HepG2 (cell line): ENCODE measurements around the gene MSMO1. TPM values are rescaled to one million over a fixed set of nuclear protein-coding genes. Genes with fewer than 3 reads are reported as not detected.

Source experiments
- GATA4 ChIP-seq: sonication (generic); IDR thresholded peaks from 2 replicates; pipeline ENCODE4 v1.6.1; 2016; ENCODE audit warnings: antibody characterized with exemption, low read depth, borderline replicate concordance
- GATAD2A ChIP-seq: IDR thresholded peaks from 2 replicates; pipeline ENCODE4 v1.6.1; 2016
- KLF16 ChIP-seq, 2 experiments: sonication (generic) in 1 of 2; formaldehyde crosslinking in 1 of 2; IDR thresholded peaks; 2 replicates each; pipeline versions ENCODE4 v1.6.1 to v1.8.0; 2016 to 2023; ENCODE audit warnings: missing genetic modification reagents in 2 of 2, missing compliant biosample characterization in 1 of 2
- MAFK ChIP-seq, 2 experiments: IDR thresholded peaks in 1 of 2; conservative IDR thresholded peaks in 1 of 2; 2 replicates each; pipeline ENCODE4 v1.6.1; 2011; ENCODE audit warnings: improper control_type of control experiment in 2 of 2, low read length in 2 of 2
- ZBTB1 ChIP-seq: sonication (generic); formaldehyde crosslinking; IDR thresholded peaks from 2 replicates; pipeline ENCODE4 v1.4.0; 2020; ENCODE audit warnings: missing genetic modification reagents, borderline replicate concordance
- ZKSCAN8 ChIP-seq: IDR thresholded peaks from 2 replicates; pipeline ENCODE4 v1.6.1; 2016; ENCODE audit warnings: borderline replicate concordance, missing genetic modification reagents, missing compliant biosample characterization
- ZNF24 ChIP-seq: fragments of 450-650 bp; IDR thresholded peaks from 2 replicates; pipeline ENCODE4 v1.6.1; 2017; ENCODE audit warnings: antibody characterized with exemption, mild to moderate bottlenecking
- ZNF367 ChIP-seq: sonication (generic); formaldehyde crosslinking; IDR thresholded peaks from 2 replicates; pipeline ENCODE4 v1.4.0; 2020; ENCODE audit warnings: missing genetic modification reagents, borderline replicate concordance
- ZNF670 ChIP-seq: sonication (generic); formaldehyde crosslinking; IDR thresholded peaks from 2 replicates; pipeline ENCODE4 v1.8.0; 2022; ENCODE audit warnings: mild to moderate bottlenecking, missing genetic modification reagents, borderline replicate concordance
- polyA plus RNA-seq, 8 experiments: library from polyadenylated mRNA; depleted of rRNA in 3 of 8; stranded (reverse) in 7 of 8; unstranded in 1 of 8; fragments of >200 nt; fragmentation: Illumina TruSeq in 4 of 8; extraction: Trizol in 4 of 8; gene quantifications; 2 replicates each; pipeline versions ENCODE4 v1.2.1 to v1.2.3, GENCODE V29; 2011 to 2016; ENCODE audit warnings: low read depth in 4 of 8, missing spikeins in 1 of 8, mixed read lengths in 1 of 8; ENCODE audit not compliant: insufficient read depth in 1 of 8
- total RNA-seq, 5 experiments: library from RNA; depleted of rRNA; stranded (reverse); fragments of >200 nt; fragmentation: Illumina TruSeq; extraction: Trizol; gene quantifications; 2 replicates each; pipeline ENCODE4 v1.2.3, GENCODE V29; 2016; ENCODE audit warnings: low read depth in 1 of 5
- TF ChIP-seq, protein P1 (sequence below): sonication (generic); formaldehyde crosslinking; IDR thresholded peaks from 2 replicates; pipeline ENCODE4 v1.5.1; 2020; ENCODE audit warnings: mild to moderate bottlenecking, missing genetic modification reagents
- TF ChIP-seq, protein P2 (sequence below): IDR thresholded peaks from 2 replicates; pipeline ENCODE4 v1.6.1; 2016; ENCODE audit warnings: low read depth, missing genetic modification reagents, missing compliant biosample characterization
- TF ChIP-seq, protein P3 (sequence below): sonication (generic); formaldehyde crosslinking; IDR thresholded peaks from 2 replicates; pipeline ENCODE4 v1.4.0; 2020; ENCODE audit warnings: missing genetic modification reagents
- TF ChIP-seq, protein P4 (sequence below): sonication (generic); formaldehyde crosslinking; IDR thresholded peaks from 2 replicates; pipeline ENCODE4 v1.4.0; 2020; ENCODE audit warnings: missing genetic modification reagents

The MSMO1 gene
- total and polyA plus RNA-seq, 2 of the 13 experiments (the other 11 are each of a cell fraction or from before 2014, with no cell fraction given) = 98.1 to 216 TPM

DNA sequence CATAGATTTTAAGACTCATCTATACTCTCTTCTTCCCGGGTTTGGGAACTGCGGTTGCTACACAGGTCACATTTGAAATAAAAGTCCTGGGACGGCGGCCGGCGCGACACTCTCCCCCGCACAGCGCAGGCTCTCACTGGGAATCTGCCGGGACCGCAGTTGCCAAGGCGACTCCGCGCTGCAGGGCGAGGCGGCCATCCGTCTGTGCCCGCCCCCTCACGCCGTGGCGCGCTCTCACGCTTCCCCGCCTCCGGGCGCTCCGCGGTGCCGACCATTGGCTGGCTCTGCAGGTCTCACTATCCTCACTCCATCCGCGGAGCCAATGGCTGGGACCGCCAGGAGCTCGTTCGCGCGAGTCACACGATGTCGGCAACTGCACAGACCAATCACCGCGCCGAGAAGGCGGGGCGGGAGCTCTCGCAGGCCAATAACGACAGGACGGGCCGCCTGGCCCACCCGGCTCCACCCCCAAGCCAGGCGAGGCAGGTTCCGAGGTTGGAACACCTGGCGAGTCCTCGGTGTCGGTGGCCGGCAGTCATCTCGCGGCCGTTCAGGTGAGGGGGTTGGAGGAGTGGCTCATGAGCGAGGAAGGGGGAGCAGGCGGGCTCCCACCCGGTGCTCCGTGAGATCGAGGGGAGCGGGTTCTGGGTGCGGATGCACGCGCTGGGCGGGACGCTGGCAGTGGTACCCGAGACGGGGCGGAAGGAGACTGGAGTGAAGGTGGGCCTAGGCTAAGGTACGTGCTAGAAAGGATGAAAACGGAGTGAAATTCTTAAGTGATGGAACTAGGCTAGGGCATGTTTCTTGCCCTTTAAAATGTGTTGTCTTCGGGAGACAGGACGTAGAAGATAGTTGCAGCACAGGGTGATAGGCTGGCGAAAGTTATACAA, at the start of gene MSMO1 (continued):
- TF ChIP-seq, protein P1, sequence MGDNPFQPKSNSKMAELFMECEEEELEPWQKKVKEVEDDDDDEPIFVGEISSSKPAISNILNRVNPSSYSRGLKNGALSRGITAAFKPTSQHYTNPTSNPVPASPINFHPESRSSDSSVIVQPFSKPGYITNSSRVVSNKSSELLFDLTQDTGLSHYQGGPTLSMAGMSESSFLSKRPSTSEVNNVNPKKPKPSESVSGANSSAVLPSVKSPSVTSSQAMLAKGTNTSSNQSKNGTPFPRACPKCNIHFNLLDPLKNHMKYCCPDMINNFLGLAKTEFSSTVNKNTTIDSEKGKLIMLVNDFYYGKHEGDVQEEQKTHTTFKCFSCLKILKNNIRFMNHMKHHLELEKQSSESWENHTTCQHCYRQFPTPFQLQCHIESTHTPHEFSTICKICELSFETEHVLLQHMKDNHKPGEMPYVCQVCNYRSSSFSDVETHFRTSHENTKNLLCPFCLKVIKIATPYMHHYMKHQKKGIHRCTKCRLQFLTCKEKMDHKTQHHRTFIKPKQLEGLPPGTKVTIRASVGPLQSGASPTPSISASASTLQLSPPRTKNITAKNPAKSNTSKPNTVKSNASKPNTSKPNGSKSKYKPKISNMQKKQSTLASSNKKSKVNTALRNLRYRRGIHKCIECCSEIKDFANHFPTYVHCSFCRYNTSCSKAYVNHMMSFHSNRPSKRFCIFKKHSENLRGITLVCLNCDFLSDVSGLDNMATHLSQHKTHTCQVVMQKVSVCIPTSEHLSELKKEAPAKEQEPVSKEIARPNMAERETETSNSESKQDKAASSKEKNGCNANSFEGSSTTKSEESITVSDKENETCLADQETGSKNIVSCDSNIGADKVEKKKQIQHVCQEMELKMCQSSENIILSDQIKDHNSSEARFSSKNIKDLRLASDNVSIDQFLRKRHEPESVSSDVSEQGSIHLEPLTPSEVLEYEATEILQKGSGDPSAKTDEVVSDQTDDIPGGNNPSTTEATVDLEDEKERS (CRISPR knock-in tag) = peak; percentile 85
- TF ChIP-seq, protein P2, sequence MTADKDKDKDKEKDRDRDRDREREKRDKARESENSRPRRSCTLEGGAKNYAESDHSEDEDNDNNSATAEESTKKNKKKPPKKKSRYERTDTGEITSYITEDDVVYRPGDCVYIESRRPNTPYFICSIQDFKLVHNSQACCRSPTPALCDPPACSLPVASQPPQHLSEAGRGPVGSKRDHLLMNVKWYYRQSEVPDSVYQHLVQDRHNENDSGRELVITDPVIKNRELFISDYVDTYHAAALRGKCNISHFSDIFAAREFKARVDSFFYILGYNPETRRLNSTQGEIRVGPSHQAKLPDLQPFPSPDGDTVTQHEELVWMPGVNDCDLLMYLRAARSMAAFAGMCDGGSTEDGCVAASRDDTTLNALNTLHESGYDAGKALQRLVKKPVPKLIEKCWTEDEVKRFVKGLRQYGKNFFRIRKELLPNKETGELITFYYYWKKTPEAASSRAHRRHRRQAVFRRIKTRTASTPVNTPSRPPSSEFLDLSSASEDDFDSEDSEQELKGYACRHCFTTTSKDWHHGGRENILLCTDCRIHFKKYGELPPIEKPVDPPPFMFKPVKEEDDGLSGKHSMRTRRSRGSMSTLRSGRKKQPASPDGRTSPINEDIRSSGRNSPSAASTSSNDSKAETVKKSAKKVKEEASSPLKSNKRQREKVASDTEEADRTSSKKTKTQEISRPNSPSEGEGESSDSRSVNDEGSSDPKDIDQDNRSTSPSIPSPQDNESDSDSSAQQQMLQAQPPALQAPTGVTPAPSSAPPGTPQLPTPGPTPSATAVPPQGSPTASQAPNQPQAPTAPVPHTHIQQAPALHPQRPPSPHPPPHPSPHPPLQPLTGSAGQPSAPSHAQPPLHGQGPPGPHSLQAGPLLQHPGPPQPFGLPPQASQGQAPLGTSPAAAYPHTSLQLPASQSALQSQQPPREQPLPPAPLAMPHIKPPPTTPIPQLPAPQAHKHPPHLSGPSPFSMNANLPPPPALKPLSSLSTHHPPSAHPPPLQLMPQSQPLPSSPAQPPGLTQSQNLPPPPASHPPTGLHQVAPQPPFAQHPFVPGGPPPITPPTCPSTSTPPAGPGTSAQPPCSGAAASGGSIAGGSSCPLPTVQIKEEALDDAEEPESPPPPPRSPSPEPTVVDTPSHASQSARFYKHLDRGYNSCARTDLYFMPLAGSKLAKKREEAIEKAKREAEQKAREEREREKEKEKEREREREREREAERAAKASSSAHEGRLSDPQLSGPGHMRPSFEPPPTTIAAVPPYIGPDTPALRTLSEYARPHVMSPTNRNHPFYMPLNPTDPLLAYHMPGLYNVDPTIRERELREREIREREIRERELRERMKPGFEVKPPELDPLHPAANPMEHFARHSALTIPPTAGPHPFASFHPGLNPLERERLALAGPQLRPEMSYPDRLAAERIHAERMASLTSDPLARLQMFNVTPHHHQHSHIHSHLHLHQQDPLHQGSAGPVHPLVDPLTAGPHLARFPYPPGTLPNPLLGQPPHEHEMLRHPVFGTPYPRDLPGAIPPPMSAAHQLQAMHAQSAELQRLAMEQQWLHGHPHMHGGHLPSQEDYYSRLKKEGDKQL (CRISPR knock-in tag) = no peak
- TF ChIP-seq ZNF367 (no peak), ZKSCAN8 (CRISPR knock-in tag) (no peak), MAFK (conservative IDR thresholded peaks at IDR 0.05 in 1 of 2, IDR thresholded peaks at IDR 0.05 in 1 of 2; ENCODE audit: low read length in 2 of 2) (no peak), ZNF670 (CRISPR knock-in tag) (no peak), ZNF24 (no peak), GATAD2A (no peak), KLF16 (CRISPR knock-in tag; IDR thresholded peaks at IDR 0.05) (peak in 1 of 2 experiments; percentile 81; a peak in 2 of 4 replicates), GATA4 (peak; percentile 69), ZBTB1 (no peak)
- TF ChIP-seq, protein P3, sequence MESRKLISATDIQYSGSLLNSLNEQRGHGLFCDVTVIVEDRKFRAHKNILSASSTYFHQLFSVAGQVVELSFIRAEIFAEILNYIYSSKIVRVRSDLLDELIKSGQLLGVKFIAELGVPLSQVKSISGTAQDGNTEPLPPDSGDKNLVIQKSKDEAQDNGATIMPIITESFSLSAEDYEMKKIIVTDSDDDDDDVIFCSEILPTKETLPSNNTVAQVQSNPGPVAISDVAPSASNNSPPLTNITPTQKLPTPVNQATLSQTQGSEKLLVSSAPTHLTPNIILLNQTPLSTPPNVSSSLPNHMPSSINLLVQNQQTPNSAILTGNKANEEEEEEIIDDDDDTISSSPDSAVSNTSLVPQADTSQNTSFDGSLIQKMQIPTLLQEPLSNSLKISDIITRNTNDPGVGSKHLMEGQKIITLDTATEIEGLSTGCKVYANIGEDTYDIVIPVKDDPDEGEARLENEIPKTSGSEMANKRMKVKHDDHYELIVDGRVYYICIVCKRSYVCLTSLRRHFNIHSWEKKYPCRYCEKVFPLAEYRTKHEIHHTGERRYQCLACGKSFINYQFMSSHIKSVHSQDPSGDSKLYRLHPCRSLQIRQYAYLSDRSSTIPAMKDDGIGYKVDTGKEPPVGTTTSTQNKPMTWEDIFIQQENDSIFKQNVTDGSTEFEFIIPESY (CRISPR knock-in tag) = no peak
- TF ChIP-seq, protein P4, sequence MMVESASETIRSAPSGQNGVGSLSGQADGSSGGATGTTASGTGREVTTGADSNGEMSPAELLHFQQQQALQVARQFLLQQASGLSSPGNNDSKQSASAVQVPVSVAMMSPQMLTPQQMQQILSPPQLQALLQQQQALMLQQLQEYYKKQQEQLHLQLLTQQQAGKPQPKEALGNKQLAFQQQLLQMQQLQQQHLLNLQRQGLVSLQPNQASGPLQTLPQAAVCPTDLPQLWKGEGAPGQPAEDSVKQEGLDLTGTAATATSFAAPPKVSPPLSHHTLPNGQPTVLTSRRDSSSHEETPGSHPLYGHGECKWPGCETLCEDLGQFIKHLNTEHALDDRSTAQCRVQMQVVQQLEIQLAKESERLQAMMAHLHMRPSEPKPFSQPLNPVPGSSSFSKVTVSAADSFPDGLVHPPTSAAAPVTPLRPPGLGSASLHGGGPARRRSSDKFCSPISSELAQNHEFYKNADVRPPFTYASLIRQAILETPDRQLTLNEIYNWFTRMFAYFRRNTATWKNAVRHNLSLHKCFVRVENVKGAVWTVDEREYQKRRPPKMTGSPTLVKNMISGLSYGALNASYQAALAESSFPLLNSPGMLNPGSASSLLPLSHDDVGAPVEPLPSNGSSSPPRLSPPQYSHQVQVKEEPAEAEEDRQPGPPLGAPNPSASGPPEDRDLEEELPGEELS (CRISPR knock-in tag) = 0 out of 2 replicates have a peak, but pooled peaks have one; percentile 3
